K562 (cell line): ENCODE data around the gene OR2T8. TPM values are rescaled to one million over a fixed set of nuclear protein-coding genes. Genes with fewer than 3 reads are reported as not detected.

ENCODE experiments used
- ARNT ChIP-seq, 2 experiments: fragments of 450-650 bp; IDR thresholded peaks; 2 replicates each; pipeline ENCODE4 v1.6.1; 2016; ENCODE audit warnings: mild to moderate bottlenecking in 1 of 2
- EHMT2 ChIP-seq: fragments of 450-650 bp; IDR thresholded peaks from 2 replicates; pipeline ENCODE4 v1.6.1; 2018; ENCODE audit warnings: antibody characterized with exemption
- ELF2 ChIP-seq: fragments of 250-450 bp; sonication (Bioruptor Pico); IDR thresholded peaks from 2 replicates; pipeline ENCODE4 v1.5.0; 2021; ENCODE audit warnings: mild to moderate bottlenecking
- ETV6 ChIP-seq, 3 experiments: fragments of 150-350 bp in 1 of 3; sonication (generic) in 1 of 3; formaldehyde crosslinking in 1 of 3; IDR thresholded peaks; 2 replicates each; pipeline versions ENCODE4 v1.6.1 to v1.8.0; 2014 to 2022; ENCODE audit warnings: borderline replicate concordance in 2 of 3, low read depth in 2 of 3, antibody characterized with exemption in 1 of 3, low read length in 1 of 3, mild to moderate bottlenecking in 1 of 3, missing genetic modification reagents in 1 of 3
- HNRNPH1 ChIP-seq: fragments of 200-400 bp; formaldehyde crosslinking; optimal IDR thresholded peaks from 2 replicates; pipeline ENCODE3; 2017; ENCODE audit warnings: low read depth, mild to moderate bottlenecking, low read length, moderate library complexity
- HNRNPL ChIP-seq: fragments of 200-400 bp; formaldehyde crosslinking; IDR thresholded peaks from 2 replicates; pipeline ENCODE4 v1.6.1; 2017; ENCODE audit warnings: low read depth, mild to moderate bottlenecking, low read length
- MYNN ChIP-seq, 2 experiments: sonication (generic); formaldehyde crosslinking in 1 of 2; IDR thresholded peaks; 2 replicates each; pipeline versions ENCODE4 v1.5.0 to v1.6.1; 2016 to 2020; ENCODE audit warnings: antibody characterized with exemption in 1 of 2, missing genetic modification reagents in 1 of 2
- NFATC3 ChIP-seq: fragments of 450-650 bp; IDR thresholded peaks from 2 replicates; pipeline ENCODE4 v1.6.1; 2017; ENCODE audit warnings: mild to moderate bottlenecking
- NR2C2 ChIP-seq, 2 experiments: fragments of 200-800 bp in 1 of 2; sonication (Bioruptor generic) in 1 of 2; sonication (generic) in 1 of 2; formaldehyde crosslinking in 1 of 2; IDR thresholded peaks; 2 replicates each; pipeline versions ENCODE4 v1.6.1 to v1.8.0; 2016 to 2022; ENCODE audit warnings: mild to moderate bottlenecking in 1 of 2, missing compliant biosample characterization in 1 of 2, missing genetic modification characterization in 1 of 2, missing genetic modification reagents in 1 of 2
- NRF1 ChIP-seq, 2 experiments: fragments of 450-650 bp; IDR thresholded peaks in 1 of 2; conservative IDR thresholded peaks in 1 of 2; 2 replicates each; pipeline ENCODE4 v1.6.1; 2014; ENCODE audit warnings: mild to moderate bottlenecking in 2 of 2
- PHF21A ChIP-seq: fragments of 450-650 bp; IDR thresholded peaks from 2 replicates; pipeline ENCODE4 v1.6.1; 2017; ENCODE audit warnings: low read depth, borderline replicate concordance
- TAF15 ChIP-seq: fragments of 200-400 bp; formaldehyde crosslinking; IDR thresholded peaks from 2 replicates; pipeline ENCODE4 v1.6.1; 2017; ENCODE audit warnings: mild to moderate bottlenecking, low read depth, low read length, moderate library complexity
- TEAD1 ChIP-seq, 2 experiments: fragments of 450-650 bp in 1 of 2; sonication (generic) in 1 of 2; formaldehyde crosslinking; IDR thresholded peaks; 2 replicates each; pipeline versions ENCODE4 v1.4.0 to v1.8.0; 2020 to 2022; ENCODE audit warnings: mild to moderate bottlenecking in 2 of 2, missing genetic modification reagents in 1 of 2
- XRCC3 ChIP-seq: fragments of 450-650 bp; IDR thresholded peaks from 2 replicates; pipeline ENCODE4 v1.6.1; 2017; ENCODE audit warnings: mild to moderate bottlenecking, moderate library complexity
- ZBTB1 ChIP-seq: sonication (generic); formaldehyde crosslinking; IDR thresholded peaks from 2 replicates; pipeline ENCODE4 v1.8.1; 2023; ENCODE audit warnings: missing genetic modification reagents, low read depth, mild to moderate bottlenecking, borderline replicate concordance
- ZNF143 ChIP-seq: sonication (generic); formaldehyde crosslinking; IDR thresholded peaks from 2 replicates; pipeline ENCODE4 v1.9.0; 2022; ENCODE audit warnings: mild to moderate bottlenecking, missing genetic modification reagents
- ZNF232 ChIP-seq: sonication (generic); formaldehyde crosslinking; IDR thresholded peaks from 2 replicates; pipeline ENCODE4 v1.8.0; 2022; ENCODE audit warnings: mild to moderate bottlenecking, missing genetic modification reagents
- ZNF354B ChIP-seq: fragments of 250-450 bp; sonication (Bioruptor Pico); IDR thresholded peaks from 2 replicates; pipeline ENCODE4 v1.4.0; 2020
- ZNF41 ChIP-seq: fragments of 250-450 bp; sonication (Bioruptor Pico); conservative IDR thresholded peaks from 2 replicates; pipeline ENCODE4 v1.4.0; 2020; ENCODE audit warnings: mild to moderate bottlenecking
- ZNF785 ChIP-seq: fragments of 250-450 bp; sonication (Bioruptor Pico); IDR thresholded peaks from 2 replicates; pipeline ENCODE4 v1.4.0; 2020; ENCODE audit warnings: mild to moderate bottlenecking
- polyA plus RNA-seq, 8 experiments: library from polyadenylated mRNA; depleted of rRNA in 4 of 8; stranded (reverse) in 5 of 8; unstranded in 3 of 8; fragments of >200 nt; fragmentation: Nextera tagmentation in 2 of 8; fragmentation: Illumina TruSeq in 1 of 8; extraction: Ambion mirVana in 2 of 8; extraction: Trizol in 1 of 8; gene quantifications; 2 replicates each; pipeline versions ENCODE4 v1.2.1 to v1.2.3, GENCODE V29; 2011 to 2014; ENCODE audit warnings: inconsistent platforms in 1 of 8, missing spikeins in 1 of 8
- total RNA-seq, 7 experiments: library from RNA; depleted of rRNA in 6 of 7; stranded (reverse); fragments of >200 nt in 6 of 7; fragmentation: Illumina TruSeq in 2 of 7; extraction: Trizol in 2 of 7; gene quantifications; 2 replicates each; pipeline versions ENCODE4 v1.2.1 to v1.2.3, GENCODE V29; 2011 to 2021; ENCODE audit warnings: low replicate concordance in 1 of 7
- TF ChIP-seq, protein P1 (sequence below), 2 experiments: fragments of 450-650 bp; IDR thresholded peaks; 2 replicates each; pipeline ENCODE4 v1.6.1; 2018; ENCODE audit warnings: mild to moderate bottlenecking in 2 of 2, low read depth in 1 of 2; ENCODE audit not compliant: partially characterized antibody in 2 of 2
- TF ChIP-seq, protein P2 (sequence below): fragments of 250-450 bp; sonication (Bioruptor Pico); IDR thresholded peaks from 2 replicates; pipeline ENCODE4 v1.5.0; 2021
- TF ChIP-seq, protein P3 (sequence below): fragments of 250-450 bp; sonication (Bioruptor Pico); IDR thresholded peaks from 2 replicates; pipeline ENCODE4 v1.4.0; 2020; ENCODE audit warnings: mild to moderate bottlenecking, moderate library complexity

Gene OR2T8
- total and polyA plus RNA-seq, 9 of the 15 experiments (the other 6 are each of a cell fraction or from before 2014, with no cell fraction given): 0.08 to 0.46 (median 0.31) TPM; not detected in 3

DNA sequence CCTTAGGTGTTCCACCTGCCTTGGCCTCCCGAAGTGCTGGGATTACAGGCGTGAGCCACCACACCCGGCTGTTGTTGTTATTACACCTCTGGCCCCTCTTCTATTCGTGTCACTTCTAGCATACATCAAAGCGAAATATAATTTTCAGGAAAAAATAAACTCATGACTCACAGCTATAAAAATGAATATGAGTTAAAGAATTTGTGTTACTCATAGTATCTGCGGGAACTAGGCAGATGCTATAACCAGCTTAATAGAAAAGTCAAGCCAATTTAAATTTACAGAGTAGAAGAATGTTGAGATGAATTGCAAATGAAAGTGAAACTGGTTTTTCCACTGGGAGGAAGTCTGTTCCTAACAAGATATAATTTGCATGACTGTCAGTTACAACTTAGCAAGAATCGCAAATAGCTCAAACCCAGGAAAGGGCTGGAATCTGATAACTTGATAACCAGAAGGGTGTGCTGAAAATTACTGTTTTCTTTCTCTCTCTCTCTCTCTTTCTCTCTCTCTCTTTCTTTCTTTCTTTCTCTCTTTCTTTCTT, 13.5 kb upstream of the OR2T8 start (continued):
- TF ChIP-seq ETV6 (IDR thresholded peaks at IDR 0.05; ENCODE audit: borderline replicate concordance in 1 of 2, low read depth in 2 of 2, low read length in 1 of 2) (no peak), ETV6 (CRISPR knock-in tag; IDR thresholded peaks at IDR 0.05; ENCODE audit: borderline replicate concordance) (no peak), EHMT2 (no peak), ZNF143 (CRISPR knock-in tag) (no peak), ARNT (IDR thresholded peaks at IDR 0.05) (no peak), NRF1 (conservative IDR thresholded peaks at IDR 0.05 in 1 of 2, IDR thresholded peaks at IDR 0.05 in 1 of 2) (no peak), MYNN (IDR thresholded peaks at IDR 0.05) (no peak), MYNN (CRISPR knock-in tag; IDR thresholded peaks at IDR 0.05) (no peak), XRCC3 (no peak), ZNF785 (CRISPR knock-in tag) (no peak), ZBTB1 (CRISPR knock-in tag) (no peak), ZNF232 (CRISPR knock-in tag) (no peak), ZNF41 (CRISPR knock-in tag) (no peak), ZNF354B (no peak), NR2C2 (CRISPR knock-in tag; IDR thresholded peaks at IDR 0.05) (no peak), NR2C2 (tag; IDR thresholded peaks at IDR 0.05) (peak; percentile 27; the same call in 1 of the 2 replicates), ELF2 (CRISPR knock-in tag) (no peak), HNRNPL (no peak), HNRNPH1 (no peak), PHF21A (no peak), TEAD1 (CRISPR knock-in tag; IDR thresholded peaks at IDR 0.05) (0 out of 4 replicates have a peak, but pooled peaks of 1 of the 2 experiments have one; percentile 38), NFATC3 (no peak), TAF15 (no peak)
- TF ChIP-seq, protein P1, sequence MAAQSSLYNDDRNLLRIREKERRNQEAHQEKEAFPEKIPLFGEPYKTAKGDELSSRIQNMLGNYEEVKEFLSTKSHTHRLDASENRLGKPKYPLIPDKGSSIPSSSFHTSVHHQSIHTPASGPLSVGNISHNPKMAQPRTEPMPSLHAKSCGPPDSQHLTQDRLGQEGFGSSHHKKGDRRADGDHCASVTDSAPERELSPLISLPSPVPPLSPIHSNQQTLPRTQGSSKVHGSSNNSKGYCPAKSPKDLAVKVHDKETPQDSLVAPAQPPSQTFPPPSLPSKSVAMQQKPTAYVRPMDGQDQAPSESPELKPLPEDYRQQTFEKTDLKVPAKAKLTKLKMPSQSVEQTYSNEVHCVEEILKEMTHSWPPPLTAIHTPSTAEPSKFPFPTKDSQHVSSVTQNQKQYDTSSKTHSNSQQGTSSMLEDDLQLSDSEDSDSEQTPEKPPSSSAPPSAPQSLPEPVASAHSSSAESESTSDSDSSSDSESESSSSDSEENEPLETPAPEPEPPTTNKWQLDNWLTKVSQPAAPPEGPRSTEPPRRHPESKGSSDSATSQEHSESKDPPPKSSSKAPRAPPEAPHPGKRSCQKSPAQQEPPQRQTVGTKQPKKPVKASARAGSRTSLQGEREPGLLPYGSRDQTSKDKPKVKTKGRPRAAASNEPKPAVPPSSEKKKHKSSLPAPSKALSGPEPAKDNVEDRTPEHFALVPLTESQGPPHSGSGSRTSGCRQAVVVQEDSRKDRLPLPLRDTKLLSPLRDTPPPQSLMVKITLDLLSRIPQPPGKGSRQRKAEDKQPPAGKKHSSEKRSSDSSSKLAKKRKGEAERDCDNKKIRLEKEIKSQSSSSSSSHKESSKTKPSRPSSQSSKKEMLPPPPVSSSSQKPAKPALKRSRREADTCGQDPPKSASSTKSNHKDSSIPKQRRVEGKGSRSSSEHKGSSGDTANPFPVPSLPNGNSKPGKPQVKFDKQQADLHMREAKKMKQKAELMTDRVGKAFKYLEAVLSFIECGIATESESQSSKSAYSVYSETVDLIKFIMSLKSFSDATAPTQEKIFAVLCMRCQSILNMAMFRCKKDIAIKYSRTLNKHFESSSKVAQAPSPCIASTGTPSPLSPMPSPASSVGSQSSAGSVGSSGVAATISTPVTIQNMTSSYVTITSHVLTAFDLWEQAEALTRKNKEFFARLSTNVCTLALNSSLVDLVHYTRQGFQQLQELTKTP (IDR thresholded peaks at IDR 0.05; ENCODE audit: low read depth in 1 of 2, partially characterized antibody in 2 of 2): no peak
- TF ChIP-seq, protein P2, sequence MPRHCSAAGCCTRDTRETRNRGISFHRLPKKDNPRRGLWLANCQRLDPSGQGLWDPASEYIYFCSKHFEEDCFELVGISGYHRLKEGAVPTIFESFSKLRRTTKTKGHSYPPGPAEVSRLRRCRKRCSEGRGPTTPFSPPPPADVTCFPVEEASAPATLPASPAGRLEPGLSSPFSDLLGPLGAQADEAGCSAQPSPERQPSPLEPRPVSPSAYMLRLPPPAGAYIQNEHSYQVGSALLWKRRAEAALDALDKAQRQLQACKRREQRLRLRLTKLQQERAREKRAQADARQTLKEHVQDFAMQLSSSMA: no peak
- TF ChIP-seq, protein P3, sequence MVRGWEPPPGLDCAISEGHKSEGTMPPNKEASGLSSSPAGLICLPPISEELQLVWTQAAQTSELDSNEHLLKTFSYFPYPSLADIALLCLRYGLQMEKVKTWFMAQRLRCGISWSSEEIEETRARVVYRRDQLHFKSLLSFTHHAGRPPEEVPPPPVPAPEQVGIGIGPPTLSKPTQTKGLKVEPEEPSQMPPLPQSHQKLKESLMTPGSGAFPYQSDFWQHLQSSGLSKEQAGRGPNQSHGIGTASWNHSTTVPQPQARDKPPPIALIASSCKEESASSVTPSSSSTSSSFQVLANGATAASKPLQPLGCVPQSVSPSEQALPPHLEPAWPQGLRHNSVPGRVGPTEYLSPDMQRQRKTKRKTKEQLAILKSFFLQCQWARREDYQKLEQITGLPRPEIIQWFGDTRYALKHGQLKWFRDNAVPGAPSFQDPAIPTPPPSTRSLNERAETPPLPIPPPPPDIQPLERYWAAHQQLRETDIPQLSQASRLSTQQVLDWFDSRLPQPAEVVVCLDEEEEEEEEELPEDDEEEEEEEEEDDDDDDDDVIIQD (CRISPR knock-in tag): no peak
